ENCODE data around the gene ZBTB25. TPM values are rescaled to one million over a fixed set of nuclear protein-coding genes. Genes with fewer than 3 reads are reported as not detected.

The ZBTB25 gene
- total RNA-seq, 6 experiments from 2014 or later: 5.7 to 8.2 (median 7.1) TPM

DNA sequence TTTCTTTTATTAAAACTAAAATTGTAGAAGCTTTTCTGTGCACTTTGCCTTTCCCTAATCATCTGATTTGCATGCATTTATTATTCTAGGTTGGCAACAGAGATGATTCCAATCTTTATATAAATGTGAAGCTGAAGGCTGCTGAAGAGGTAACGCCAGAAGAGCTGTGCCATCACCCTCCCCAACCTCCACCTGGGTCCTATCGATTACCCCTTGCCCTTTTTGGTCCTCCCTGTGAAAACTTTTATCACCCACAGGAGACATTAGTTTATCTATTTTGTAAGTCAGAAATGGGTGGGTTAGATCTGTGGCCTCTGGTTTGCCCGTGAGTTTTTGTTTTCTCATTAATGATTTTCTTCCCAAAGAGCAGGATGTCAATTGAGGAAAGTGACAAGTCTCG, 92.6 kb downstream of the ZBTB25 start:
- Mint-ChIP-seq H3K27ac (no peak overlapping the region), H3K4me1 (ENCODE audit: low read depth) (peaks cover 21% of the 10 kb centered on the region), H3K4me3 (no peak overlapping the region), H3K36me3 (ENCODE audit: low read depth) (peaks cover 18% of the 10 kb centered on the region), H3K27me3 (ENCODE audit: insufficient read depth) (peaks cover 2% of the 10 kb centered on the region), H3K9me3 (no peaks in the 10 kb centered on the region)
- DNase-seq: no peak
- TF ChIP-seq CTCF (IDR thresholded peaks at IDR 0.05): no peak

DNA sequence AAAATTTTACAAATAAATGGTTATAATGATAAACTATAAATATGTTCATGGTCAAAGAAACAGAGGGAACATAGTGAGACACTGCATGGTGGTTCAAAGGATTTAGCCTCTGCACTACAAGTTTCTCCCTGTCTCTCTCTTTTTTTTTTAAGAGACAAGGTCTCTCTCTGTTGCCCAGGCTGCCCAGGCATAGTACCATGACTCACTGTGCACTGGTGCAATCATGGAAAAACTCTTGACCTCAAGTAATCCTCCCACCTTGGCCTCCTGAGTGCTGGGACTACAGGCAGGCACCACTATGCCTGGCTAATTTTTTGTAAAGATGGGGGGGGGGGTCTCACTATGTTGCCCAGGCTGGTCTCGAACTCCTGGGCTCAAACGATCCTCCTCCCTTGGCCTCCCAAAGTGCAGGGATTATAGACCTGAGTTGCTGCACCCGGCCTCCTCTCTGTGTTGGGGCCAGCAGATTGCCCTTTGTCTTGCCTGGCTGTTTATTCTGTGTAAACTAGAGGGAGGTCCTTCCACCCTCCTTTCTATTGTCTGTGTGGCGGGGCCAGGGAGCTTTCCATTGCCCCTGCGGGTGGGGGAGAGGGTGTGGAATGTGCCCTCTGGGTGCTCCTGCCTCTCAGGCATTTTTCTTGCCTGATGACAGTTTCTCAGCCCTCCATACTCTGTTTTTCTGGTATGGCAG, 93.4 kb downstream of the ZBTB25 start:
- no peak for TF ChIP-seq CTCF (IDR thresholded peaks at IDR 0.05)

GRCh38 chr14:64409126-64409920, 94.3 kb downstream of the ZBTB25 start:
- peak overlapping the region; percentile 48 for H3K27ac Mint-ChIP-seq

More for the DNA sequence above, 93.4 kb downstream of the ZBTB25 start:
- Mint-ChIP-seq H3K36me3 (ENCODE audit: low read depth) (peaks cover 16% of the 10 kb centered on the region), H3K27ac (peak overlapping the region; percentile 70), H3K9me3 (no peaks in the 10 kb centered on the region), H3K4me1 (ENCODE audit: low read depth) (peaks cover 21% of the 10 kb centered on the region), H3K27me3 (ENCODE audit: insufficient read depth) (peaks cover 2% of the 10 kb centered on the region), H3K4me3 (no peak overlapping the region)
- peak; percentile 24 for DNase-seq

GRCh38 chr14:64407329-64407728, 96.3 kb downstream of the ZBTB25 start:
- Mint-ChIP-seq H3K4me1 (ENCODE audit: low read depth) (peaks cover 21% of the 10 kb centered on the region), H3K9me3 (no peaks in the 10 kb centered on the region), H3K27ac (no peak overlapping the region), H3K36me3 (ENCODE audit: low read depth) (peaks cover 20% of the 10 kb centered on the region), H3K27me3 (ENCODE audit: insufficient read depth) (peaks cover 2% of the 10 kb centered on the region; the same call in 1 of the 2 replicates), H3K4me3 (no peak overlapping the region)
- no peak for TF ChIP-seq CTCF (IDR thresholded peaks at IDR 0.05)
- DNase-seq: no peak

More at GRCh38 chr14:64409126-64409920, 94.3 kb downstream of the ZBTB25 start:
- no peak for DNase-seq
- no peak for TF ChIP-seq CTCF (IDR thresholded peaks at IDR 0.05)
- Mint-ChIP-seq H3K4me3 (no peak overlapping the region), H3K27me3 (ENCODE audit: insufficient read depth) (peaks cover 2% of the 10 kb centered on the region), H3K9me3 (no peaks in the 10 kb centered on the region), H3K36me3 (ENCODE audit: low read depth) (peaks cover 18% of the 10 kb centered on the region), H3K4me1 (ENCODE audit: low read depth) (peaks cover 21% of the 10 kb centered on the region)

- Mint-ChIP-seq H3K4me3 (no peak overlapping the region), H3K9me3 (no peaks in the 10 kb centered on the region), H3K27me3 (ENCODE audit: insufficient read depth) (no peaks in the 10 kb centered on the region; the same call in 1 of the 2 replicates), H3K27ac (no peak overlapping the region), H3K36me3 (ENCODE audit: low read depth) (peaks cover 15% of the 10 kb centered on the region), H3K4me1 (ENCODE audit: low read depth) (peaks cover 14% of the 10 kb centered on the region)
- TF ChIP-seq CTCF (IDR thresholded peaks at IDR 0.05): no peak
- DNase-seq: no peak
Measured at GRCh38 chr14:64405295-64405694, 98.3 kb downstream of the ZBTB25 start.
